HepG2 (cell line): ENCODE measurements around the gene IGF2. TPM values are rescaled to one million over a fixed set of nuclear protein-coding genes. Genes with fewer than 3 reads are reported as not detected.
A peak's percentile ranks its signal among the peaks of the same experiment; 100 is the strongest.

ENCODE experiments used
- ARHGAP35 ChIP-seq: sonication (generic); formaldehyde crosslinking; IDR thresholded peaks from 2 replicates; pipeline ENCODE4 v1.9.0; 2022; ENCODE audit warnings: mild to moderate bottlenecking, inconsistent platforms, moderate library complexity, missing genetic modification reagents, borderline replicate concordance
- FOXM1 ChIP-seq: sonication (generic); formaldehyde crosslinking; IDR thresholded peaks from 2 replicates; pipeline ENCODE4 v1.5.0; 2020; ENCODE audit warnings: missing genetic modification reagents
- HDAC2 ChIP-seq: sonication (generic); formaldehyde crosslinking; IDR thresholded peaks from 2 replicates; pipeline ENCODE4 v1.4.0; 2020; ENCODE audit warnings: missing genetic modification reagents
- HNRNPL ChIP-seq: fragments of 200-400 bp; formaldehyde crosslinking; IDR thresholded peaks from 2 replicates; pipeline ENCODE4 v1.6.1; 2017; ENCODE audit warnings: mild to moderate bottlenecking, low read depth, low read length
- SIN3A ChIP-seq: IDR thresholded peaks from 2 replicates; pipeline ENCODE4 v1.6.1; 2011; ENCODE audit warnings: low read depth, mild to moderate bottlenecking, control low read depth, low read length, borderline replicate concordance
- ZBTB40 ChIP-seq, 2 experiments: fragments of 450-650 bp in 1 of 2; sonication (generic) in 1 of 2; formaldehyde crosslinking in 1 of 2; IDR thresholded peaks; 2 replicates each; pipeline versions ENCODE4 v1.6.1 to v1.8.0; 2016 to 2022; ENCODE audit warnings: antibody characterized with exemption in 1 of 2, mild to moderate bottlenecking in 1 of 2, missing genetic modification reagents in 1 of 2
- ZBTB43 ChIP-seq: sonication (generic); formaldehyde crosslinking; conservative IDR thresholded peaks from 2 replicates; pipeline ENCODE4 v1.4.0; 2020; ENCODE audit warnings: missing genetic modification reagents
- ZNF670 ChIP-seq: sonication (generic); formaldehyde crosslinking; IDR thresholded peaks from 2 replicates; pipeline ENCODE4 v1.8.0; 2022; ENCODE audit warnings: mild to moderate bottlenecking, missing genetic modification reagents, borderline replicate concordance
- polyA plus RNA-seq, 8 experiments: library from polyadenylated mRNA; depleted of rRNA in 3 of 8; stranded (reverse) in 7 of 8; unstranded in 1 of 8; fragments of >200 nt; fragmentation: Illumina TruSeq in 4 of 8; extraction: Trizol in 4 of 8; gene quantifications; 2 replicates each; pipeline versions ENCODE4 v1.2.1 to v1.2.3, GENCODE V29; 2011 to 2016; ENCODE audit warnings: low read depth in 4 of 8, missing spikeins in 1 of 8, mixed read lengths in 1 of 8; ENCODE audit not compliant: insufficient read depth in 1 of 8
- total RNA-seq, 5 experiments: library from RNA; depleted of rRNA; stranded (reverse); fragments of >200 nt; fragmentation: Illumina TruSeq; extraction: Trizol; gene quantifications; 2 replicates each; pipeline ENCODE4 v1.2.3, GENCODE V29; 2016; ENCODE audit warnings: low read depth in 1 of 5
- TF ChIP-seq, protein P1 (sequence below): sonication (generic); formaldehyde crosslinking; IDR thresholded peaks from 2 replicates; pipeline ENCODE4 v1.5.0; 2020; ENCODE audit warnings: missing genetic modification reagents, mild to moderate bottlenecking, borderline replicate concordance
- TF ChIP-seq, protein P2 (sequence below): sonication (generic); formaldehyde crosslinking; conservative IDR thresholded peaks from 2 replicates; pipeline ENCODE4 v1.4.0; 2020; ENCODE audit warnings: mild to moderate bottlenecking, missing genetic modification reagents, moderate library complexity

IGF2 gene
- total and polyA plus RNA-seq, 2 of the 13 experiments (the other 11 are each of a cell fraction or from before 2014, with no cell fraction given), result 79.1 to 254 TPM

DNA sequence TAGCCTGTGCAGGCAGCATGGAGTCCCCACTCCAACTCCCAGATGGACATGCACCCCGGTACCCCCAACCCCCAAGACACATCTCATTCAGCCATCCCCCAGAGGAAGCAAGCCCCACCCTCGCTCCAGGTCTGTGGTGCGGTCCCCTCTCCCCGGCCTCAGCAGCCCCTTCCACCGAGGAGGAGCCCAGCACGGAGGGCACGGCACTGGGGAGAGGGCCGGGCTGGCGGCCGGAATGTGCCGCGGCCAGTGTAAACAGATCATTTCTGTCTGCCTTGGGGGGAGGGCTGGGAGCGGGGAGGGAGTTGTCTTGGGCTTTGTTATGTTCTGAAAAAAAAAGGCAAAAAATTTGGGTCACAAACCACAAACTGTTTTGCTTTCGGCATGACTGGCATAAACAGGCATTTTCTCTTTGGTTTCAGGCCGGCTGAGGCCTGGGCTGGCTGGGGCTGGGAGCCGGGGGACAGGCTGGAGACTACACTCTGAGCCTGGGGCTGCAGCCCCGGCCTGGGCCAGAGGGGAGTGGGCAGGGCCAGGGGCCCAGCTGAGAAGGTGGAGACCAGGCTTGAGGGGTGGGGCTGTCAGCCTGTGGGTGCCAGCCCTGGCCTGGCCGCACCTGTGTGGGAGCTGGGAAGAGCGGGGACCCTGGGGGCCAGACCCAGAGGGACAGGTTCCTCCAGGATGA lies 16.8 kb downstream of the IGF2 start (continued):
- TF ChIP-seq SIN3A (no peak), ZBTB40 (IDR thresholded peaks at IDR 0.05) (no peak), ZBTB40 (CRISPR knock-in tag; IDR thresholded peaks at IDR 0.05) (no peak), ZBTB43 (CRISPR knock-in tag) (no peak), FOXM1 (no peak), HNRNPL (peak; percentile 85; the same call in 1 of the 2 replicates), HDAC2 (CRISPR knock-in tag) (0 out of 2 replicates have a peak, but pooled peaks have one; percentile 27), ZNF670 (CRISPR knock-in tag) (no peak), ARHGAP35 (CRISPR knock-in tag) (0 out of 2 replicates have a peak, but pooled peaks have one; percentile 55)
- TF ChIP-seq, protein P1, sequence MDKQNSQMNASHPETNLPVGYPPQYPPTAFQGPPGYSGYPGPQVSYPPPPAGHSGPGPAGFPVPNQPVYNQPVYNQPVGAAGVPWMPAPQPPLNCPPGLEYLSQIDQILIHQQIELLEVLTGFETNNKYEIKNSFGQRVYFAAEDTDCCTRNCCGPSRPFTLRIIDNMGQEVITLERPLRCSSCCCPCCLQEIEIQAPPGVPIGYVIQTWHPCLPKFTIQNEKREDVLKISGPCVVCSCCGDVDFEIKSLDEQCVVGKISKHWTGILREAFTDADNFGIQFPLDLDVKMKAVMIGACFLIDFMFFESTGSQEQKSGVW (CRISPR knock-in tag), result no peak
- TF ChIP-seq, protein P2, sequence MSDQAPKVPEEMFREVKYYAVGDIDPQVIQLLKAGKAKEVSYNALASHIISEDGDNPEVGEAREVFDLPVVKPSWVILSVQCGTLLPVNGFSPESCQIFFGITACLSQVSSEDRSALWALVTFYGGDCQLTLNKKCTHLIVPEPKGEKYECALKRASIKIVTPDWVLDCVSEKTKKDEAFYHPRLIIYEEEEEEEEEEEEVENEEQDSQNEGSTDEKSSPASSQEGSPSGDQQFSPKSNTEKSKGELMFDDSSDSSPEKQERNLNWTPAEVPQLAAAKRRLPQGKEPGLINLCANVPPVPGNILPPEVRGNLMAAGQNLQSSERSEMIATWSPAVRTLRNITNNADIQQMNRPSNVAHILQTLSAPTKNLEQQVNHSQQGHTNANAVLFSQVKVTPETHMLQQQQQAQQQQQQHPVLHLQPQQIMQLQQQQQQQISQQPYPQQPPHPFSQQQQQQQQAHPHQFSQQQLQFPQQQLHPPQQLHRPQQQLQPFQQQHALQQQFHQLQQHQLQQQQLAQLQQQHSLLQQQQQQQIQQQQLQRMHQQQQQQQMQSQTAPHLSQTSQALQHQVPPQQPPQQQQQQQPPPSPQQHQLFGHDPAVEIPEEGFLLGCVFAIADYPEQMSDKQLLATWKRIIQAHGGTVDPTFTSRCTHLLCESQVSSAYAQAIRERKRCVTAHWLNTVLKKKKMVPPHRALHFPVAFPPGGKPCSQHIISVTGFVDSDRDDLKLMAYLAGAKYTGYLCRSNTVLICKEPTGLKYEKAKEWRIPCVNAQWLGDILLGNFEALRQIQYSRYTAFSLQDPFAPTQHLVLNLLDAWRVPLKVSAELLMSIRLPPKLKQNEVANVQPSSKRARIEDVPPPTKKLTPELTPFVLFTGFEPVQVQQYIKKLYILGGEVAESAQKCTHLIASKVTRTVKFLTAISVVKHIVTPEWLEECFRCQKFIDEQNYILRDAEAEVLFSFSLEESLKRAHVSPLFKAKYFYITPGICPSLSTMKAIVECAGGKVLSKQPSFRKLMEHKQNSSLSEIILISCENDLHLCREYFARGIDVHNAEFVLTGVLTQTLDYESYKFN (CRISPR knock-in tag), result peak; percentile 57; the same call in 1 of the 2 replicates
